GM19193 (cell line): Measurements from ENCODE around the gene HEXIM2.

Experiments
- POLR2A ChIP-seq: IDR thresholded peaks from 4 replicates; pipeline ENCODE4 v1.6.1; 2011; ENCODE audit not compliant: insufficient read depth, insufficient read length; ENCODE audit errors: extremely low read depth

The HEXIM2 gene

GRCh38 chr17:45123076-45123770, 38.5 kb upstream of the HEXIM2 start:
- TF ChIP-seq POLR2A = no peak

DNA sequence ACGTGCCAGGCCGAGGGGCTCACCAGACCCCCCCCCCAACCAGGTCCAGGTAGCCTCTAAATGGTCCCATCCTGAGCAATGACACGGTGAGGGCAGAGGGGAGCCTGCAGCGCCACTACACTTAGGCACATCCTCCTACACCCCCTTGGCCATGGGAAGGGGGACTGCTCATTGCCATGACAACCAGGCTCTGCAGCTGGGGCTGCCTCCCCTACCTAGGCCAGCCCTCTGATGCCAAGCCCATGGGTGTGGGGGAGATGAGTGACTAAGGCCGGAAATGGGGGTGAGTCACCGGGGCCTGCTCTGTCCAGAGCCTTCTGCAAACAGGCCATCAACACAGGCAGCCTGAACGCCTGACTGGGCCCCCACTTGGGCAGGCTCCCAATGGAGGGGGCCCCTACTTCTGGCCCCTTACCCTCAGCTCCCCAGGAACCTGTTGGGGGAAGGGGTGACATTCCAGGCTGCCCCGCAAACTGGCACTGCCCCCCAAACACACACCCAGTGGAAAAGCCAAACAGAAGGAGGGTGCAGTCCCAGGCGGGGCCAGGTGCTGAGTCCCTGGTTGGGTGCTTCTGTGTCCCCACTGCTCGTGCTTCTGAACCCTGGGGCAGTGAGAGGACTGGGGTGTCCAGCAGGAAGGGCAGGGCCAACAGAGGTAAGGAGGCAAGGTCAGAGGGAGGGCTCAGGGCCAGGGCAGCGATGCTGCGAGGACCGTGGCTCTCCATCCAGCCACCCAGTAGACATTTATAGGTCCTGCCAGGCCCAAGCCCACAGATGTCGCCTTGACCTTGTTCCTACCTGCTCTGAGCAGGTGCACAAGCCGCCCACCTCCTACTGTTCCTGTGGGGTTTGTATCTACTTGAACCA, 37.5 kb upstream of the HEXIM2 start:
- no peak for TF ChIP-seq POLR2A

DNA sequence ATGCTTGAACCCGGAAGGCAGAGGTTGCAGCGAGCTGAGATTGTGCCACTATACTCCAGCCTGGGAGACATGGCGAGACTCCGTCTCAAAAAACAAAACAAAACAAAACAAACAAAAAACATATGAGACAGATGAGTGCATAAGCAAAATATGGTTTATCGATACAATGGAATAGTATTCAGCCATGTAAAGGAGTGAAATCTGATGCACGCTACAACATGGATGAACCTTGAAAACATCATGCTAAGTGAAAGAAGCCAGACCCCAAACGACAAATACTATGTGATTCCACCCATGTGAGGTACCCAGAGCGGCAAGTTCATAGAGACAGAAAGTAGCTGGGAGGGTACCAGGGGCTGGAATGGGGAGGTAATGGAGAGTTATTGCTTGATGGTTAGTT, 36.2 kb upstream of the HEXIM2 start:
- no peak for TF ChIP-seq POLR2A

GRCh38 chr17:45127207-45127547, 34.5 kb upstream of the HEXIM2 start:
- TF ChIP-seq POLR2A = no peak

- no peak for TF ChIP-seq POLR2A
Measured at GRCh38 chr17:45127548-45128300, 34.0 kb upstream of the HEXIM2 start.

- TF ChIP-seq POLR2A = no peak
Measured at GRCh38 chr17:45128331-45128730, 33.3 kb upstream of the HEXIM2 start.

- TF ChIP-seq POLR2A = no peak
Measured at GRCh38 chr17:45128989-45129388, 32.7 kb upstream of the HEXIM2 start.

- no peak for TF ChIP-seq POLR2A
Measured at GRCh38 chr17:45129426-45129939, 32.2 kb upstream of the HEXIM2 start.

DNA sequence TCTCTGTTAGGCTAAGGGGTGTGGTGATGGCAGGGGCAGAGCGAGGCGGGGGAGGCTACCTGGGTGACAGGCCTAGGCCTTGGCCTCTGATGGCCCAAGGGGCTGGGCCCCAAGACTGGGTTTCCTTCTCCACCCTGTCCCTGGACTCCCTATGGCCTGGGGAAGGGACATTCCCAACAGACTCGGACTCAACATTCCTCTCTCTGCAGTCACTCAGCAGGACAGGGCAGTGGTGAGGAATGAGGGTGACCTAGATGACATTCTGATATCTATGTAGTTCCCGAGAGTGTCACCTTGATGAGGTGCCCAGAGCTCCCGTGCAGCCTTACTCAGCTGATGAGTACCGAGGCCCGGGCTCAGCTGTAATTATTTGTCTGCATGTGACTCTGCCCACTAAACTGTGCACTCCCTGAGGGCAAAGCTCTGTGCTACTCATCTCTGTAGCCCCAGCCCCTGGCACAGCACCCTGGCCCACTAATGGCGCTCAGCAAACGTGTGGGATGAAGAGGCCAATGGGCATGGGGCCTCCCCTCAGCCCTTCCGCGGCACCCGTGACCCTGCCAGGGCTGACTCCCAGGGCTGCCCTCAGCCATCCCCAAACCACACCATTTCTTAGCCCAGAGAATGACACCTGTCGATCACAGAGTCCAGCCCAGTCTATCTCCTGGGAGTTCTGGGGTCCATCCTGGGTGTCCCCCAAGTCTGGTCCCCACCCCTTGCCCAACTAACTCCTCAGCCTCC, 31.6 kb upstream of the HEXIM2 start:
- TF ChIP-seq POLR2A = no peak

- no peak for TF ChIP-seq POLR2A
Measured at GRCh38 chr17:45130681-45131615, 30.7 kb upstream of the HEXIM2 start.

DNA sequence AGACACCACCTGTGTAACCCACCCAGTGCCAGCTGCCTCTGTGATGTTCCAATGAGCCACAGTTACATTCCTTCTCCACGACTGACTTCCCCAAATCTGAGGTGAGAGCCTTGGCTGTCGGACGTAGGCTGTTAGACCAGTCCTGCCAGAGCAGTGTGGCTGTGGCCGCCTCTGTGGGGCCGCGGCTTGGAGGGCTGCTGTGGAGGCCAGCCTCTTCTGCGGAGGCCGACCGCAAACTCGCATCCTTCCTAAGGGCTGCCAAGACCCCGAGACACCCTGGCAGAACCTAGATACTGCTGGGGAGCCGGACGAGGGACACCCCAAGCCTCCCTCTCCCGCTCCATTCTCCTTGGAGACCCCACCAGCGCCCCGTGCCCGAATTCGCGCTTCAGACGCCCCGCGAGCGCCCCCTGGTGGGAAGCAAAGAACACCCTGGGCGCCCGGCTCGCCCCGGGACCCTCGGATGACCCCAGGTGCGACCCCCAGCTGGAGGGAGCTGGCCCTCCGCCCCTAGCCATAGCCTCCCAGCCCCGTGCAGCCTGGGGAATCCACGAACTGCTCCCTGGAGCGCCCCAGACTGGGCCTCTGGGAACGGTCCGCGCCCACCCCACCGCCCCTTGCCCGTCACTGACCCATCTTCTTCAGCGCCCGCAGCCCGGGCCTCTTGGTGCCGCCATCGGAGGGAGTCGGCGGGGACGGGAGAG, 29.9 kb upstream of the HEXIM2 start:
- no peak for TF ChIP-seq POLR2A

DNA sequence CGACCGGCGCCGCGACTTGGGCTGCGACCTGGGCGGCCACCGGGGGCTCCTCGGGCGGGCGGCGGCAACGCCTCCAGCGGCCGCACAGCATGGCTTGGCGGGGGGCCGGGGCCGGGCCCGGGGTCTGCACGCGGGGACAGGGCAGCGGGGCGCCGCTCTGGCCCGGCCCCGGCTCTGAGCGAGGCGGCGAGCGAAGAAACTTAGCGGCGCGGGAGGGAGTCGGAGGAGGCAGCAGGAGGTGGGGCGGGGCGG, 29.4 kb upstream of the HEXIM2 start, which contains the start of gene PLCD3:
PLCD3 (minus strand) TSS at position 196 of the 252 bp plus-strand sequence; CDS start at position 91, 105 bp downstream.
- TF ChIP-seq POLR2A = no peak
